HG03139 (cell line): ENCODE results near the gene PGM1.

Experiments
- ATAC-seq: cut with Tn5 transposase; IDR thresholded peaks from one replicate; pipeline ENCODE4 v1.9.1; 2021; ENCODE audit not compliant: unreplicated experiment

The PGM1 gene

GRCh38 chr1:63630666-63631065, 37.5 kb downstream of the PGM1 start:
- no peak for ATAC-seq

DNA sequence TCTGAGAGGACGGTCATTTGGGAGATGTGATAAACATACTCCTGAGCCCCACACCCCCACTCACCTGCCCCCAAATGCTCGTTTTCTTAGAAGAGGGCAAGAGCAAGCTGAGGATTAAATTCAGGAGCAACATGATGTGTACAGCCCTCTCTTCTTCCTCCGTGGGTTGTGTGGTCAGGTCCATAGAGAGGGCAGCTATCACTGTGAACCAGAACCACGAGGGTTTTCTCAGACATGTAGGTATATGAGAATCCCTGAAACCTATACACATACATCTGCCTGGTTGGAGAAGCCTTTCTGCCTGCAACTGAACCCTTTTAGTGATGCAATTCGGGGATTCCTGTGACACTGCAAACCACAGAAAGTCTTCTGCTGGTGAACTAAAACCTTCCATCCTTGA, 38.9 kb downstream of the PGM1 start:
- ATAC-seq, result no peak

DNA sequence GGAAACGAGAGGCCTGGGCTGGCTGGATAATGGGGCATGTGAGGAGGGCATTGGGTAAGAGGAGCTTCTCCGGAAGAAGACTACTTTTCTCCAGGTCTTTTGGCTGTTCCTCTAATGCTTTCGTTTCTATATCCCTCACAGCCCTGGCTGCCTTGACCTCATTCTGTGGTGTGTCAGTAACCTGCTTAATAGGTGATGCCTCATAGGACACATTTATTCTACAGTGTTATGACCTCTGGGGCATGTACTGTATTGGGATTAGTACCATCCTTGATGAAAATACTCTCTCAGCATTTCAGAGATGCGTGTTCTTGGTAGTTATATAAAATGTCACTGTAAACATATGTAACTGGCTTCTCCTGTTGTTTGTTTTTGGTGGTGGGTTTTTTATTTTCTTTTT, 40.1 kb downstream of the PGM1 start:
- ATAC-seq, result no peak

GRCh38 chr1:63634471-63634870, 41.3 kb downstream of the PGM1 start:
- ATAC-seq, result no peak

GRCh38 chr1:63635681-63636080, 42.5 kb downstream of the PGM1 start:
- ATAC-seq, result no peak

- no peak for ATAC-seq
These were observed 43.2 kb downstream of the PGM1 start for GRCh38 chr1:63636192-63637105.

DNA sequence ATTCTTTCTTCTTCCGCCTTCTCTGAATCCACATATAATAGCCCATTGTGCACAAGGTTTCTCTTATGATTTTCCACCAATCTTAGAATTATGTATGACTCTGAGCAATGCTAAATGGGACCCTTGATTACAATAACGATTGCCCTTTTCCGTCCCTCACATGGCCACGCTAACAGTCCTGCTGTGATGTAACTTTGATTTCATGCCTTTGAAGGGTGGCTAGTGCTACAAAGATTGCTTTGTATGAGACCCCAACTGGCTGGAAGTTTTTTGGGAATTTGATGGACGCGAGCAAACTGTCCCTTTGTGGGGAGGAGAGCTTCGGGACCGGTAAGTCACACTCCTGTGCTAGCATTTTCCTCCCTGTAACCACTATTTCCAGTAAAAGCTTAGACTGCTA, 45.3 kb downstream of the PGM1 start:
- no peak for ATAC-seq

DNA sequence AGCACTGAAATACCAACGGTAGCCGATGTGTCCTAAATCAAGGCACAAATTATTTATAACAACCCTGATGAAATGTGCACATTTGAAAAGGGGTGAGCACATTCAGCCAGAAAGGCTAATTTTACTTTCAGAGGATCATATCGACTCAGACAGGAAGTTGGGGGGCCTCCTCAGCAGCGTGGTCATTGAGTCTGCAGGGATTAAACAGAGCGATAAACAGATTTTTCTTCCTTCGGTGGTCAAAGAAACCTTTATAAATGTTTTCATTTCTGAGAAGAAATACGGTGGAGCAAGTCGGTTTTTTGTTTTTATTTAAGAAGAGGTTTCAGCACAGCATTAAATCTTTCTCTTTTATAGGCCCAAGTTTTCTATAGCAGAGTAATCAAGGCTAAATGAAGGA, 45.7 kb downstream of the PGM1 start:
- ATAC-seq, result no peak

- no peak for ATAC-seq
These were observed 47.7 kb downstream of the PGM1 start for GRCh38 chr1:63640633-63641567.

DNA sequence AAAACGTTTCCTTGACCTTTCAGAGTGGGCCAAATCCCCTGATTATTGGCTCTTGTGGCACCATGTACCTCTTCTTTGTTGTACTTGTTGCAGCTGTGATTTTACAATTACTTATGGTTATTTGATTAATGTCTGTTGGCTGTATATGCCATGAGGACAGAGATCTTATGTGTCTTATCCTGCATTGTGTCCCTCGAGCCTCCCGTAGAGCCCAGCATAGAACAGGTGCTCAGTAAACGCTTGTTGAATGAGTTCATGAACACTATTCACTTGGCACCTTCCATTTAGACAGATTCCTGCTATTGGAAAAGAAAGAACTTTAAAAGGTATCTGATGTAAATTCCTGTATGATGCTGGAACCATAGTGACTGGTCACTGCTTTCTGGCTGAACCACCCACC, 48.4 kb downstream of the PGM1 start:
- no peak for ATAC-seq

DNA sequence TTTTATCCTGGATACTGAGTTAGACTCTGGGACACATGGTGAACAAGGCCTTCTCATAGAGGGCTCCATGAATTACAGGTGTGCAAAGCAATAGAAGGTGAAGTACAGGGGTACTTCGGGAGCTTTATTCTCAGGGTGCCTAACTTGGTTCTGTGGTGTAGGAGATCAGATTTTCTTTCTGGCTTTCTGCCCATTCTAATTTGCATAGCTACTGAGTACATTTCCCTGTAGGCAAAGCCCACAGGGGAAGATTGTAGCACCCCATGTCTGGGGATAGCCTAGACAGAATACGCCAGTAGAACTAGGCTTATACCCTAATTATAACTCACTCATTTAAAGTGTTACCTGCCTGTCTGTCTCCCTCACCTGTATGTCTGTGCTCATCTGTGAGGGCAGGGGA, 49.7 kb downstream of the PGM1 start:
- no peak for ATAC-seq

- no peak for ATAC-seq
These were observed 50.3 kb downstream of the PGM1 start for GRCh38 chr1:63643517-63643916.

DNA sequence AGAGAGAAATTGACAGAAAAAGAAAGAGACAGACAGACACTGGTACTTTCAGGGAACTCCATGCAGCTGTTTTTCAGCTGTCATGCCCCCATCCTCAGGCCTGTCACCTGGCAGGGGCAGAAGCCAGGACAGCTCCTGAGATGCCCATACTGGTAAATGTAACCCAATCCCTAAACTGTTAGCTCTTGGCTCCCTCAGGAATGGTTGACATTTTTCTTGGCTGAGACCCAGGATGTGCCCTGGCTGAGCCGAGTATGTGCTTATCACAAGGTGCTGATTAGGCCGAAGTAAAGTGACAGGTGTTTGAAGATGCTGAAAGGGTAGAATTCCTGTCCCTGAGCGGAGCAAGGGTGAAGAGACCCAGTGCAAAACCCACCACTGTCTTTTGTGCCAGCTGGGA, 50.7 kb downstream of the PGM1 start:
- ATAC-seq, result no peak

DNA sequence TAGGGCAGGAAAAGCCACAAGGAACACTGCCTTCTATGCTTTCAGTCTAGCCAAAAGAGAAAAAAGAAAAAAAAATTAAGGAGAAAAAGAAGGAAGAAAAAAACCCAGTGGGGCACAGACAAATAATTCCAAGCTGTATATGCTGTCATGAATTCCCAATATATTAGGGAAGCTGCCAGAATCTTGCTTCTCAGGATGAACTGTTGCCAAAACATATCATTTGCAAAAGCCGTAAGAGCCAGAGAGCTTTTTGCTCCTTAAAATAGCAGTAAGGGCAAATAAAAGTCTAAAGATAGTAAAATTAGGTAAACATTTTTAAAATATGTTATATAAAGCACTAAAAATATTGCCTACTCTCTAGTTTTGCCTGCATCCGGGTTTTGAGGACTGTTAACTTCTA, 52.1 kb downstream of the PGM1 start:
- no peak for ATAC-seq

DNA sequence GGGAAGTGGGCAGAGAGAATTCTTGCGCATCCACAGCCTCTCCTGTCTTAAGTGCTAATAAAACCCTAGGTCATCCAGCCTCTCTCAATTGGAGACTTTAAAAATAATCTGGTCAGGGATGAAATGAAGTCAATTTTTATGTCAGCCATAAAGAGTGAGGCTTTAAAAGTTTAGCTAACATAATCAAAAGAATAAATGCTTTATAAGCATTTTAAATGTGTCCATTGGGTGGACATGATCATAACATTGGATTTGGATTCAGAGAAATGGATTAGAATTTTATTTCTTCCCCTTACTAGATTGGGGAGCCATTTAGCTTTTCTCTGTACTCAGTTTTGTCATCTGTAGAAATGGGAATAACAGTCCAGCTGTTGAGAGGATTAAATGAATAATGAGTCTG, 55.5 kb downstream of the PGM1 start:
- ATAC-seq, result no peak

- no peak for ATAC-seq
These were observed 58.0 kb downstream of the PGM1 start for GRCh38 chr1:63651161-63651701.

DNA sequence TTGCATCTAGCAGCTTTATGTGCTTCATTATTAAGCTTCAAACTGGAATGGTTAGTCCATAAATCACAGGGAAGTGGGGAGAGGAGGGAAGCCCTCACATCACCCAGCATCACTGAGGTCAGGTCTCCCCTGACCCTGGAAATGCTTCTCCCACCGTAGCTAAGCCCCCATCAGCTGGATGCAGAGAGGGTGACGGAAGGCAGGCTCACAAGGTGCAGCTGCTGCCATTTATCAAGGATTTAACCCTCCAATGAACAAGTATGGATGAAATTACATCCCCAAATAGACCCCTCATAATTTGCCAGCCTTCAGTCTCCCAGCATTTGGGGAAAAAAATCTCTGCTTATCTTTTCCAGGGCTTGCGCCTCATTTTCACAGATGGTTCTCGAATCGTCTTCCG, 60.8 kb downstream of the PGM1 start:
- no peak for ATAC-seq

DNA sequence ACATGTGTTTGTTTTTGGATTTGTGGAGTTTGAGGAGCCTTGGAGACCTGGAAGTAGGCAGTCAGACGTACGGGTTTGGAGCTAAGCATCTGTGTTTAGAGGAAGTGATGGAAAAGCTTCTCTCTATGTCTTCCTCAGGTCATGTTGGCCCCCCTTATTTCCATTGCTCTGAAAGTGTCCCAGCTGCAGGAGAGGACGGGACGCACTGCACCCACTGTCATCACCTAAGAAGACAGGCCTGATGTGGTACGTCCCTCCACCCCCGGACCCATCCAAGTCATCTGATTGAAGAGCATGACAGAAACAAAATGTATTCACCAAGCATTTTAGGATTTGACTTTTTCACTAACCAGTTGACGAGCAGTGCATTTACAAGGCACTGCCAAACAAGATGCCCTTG, 66.2 kb downstream of the PGM1 start:
- no peak for ATAC-seq

DNA sequence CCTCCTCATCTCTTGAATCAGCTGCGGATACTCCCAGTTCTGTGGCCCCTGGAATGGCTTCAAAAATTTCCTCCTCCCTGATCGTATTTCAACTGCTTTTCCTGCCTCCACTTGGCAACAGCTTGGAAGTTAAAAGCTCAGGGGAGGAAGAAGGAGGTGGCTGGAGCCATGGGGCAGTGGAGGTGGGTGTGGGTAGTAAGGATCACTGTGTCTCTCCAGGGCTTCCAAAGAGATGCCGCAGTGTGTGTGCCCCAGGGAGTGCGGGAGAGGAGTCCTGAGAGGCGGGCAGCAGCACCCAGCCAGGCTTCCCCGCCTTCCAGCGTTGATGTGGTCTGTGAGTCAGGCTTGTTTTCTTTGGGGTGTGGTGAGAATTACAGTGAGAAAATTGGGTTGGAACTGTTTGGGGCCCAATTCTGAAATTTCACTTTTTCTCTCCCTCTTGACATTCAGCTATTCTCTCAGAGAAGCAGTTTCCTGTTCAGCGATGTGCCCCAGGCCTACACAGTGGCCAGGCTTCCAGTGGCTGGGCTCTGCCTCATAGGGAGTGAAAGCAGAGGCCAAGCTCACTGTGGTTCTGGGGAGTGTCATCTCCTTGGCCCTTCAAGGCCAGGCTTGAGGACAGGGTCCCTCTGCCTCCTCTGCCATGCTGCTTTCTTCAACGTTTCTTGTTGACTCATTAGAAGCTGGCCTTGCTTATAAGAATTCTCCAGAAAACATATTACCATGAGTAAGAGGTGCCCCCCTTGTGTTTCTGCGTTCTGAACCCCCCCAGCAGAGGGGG, 69.0 kb downstream of the PGM1 start:
- no peak for ATAC-seq

- no peak for ATAC-seq
These were observed 69.6 kb downstream of the PGM1 start for GRCh38 chr1:63662841-63663240.

DNA sequence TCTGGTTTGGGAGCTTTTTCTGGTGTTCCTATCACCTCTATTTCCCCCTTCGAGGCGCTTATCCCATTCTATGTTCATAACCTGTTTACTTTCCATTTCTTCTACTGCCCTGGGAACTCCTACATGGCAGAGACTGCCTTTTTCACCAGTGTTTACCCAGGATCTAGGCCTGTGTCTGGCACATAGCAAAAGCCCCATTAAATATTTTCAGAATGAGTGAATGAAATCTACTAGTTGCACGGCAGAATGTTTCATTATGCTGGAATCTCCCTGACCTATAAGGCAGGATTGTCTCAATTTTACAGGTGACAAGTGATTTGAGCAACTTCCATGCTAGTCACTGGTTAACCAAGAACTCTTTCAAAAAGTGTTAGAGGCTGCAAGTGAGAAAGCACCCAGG, 70.1 kb downstream of the PGM1 start:
- ATAC-seq, result no peak
